ENCODE results near the gene ZNF536.

The ZNF536 gene

GRCh38 chr19:30336290-30336689, 35.9 kb upstream of the ZNF536 start:
- H3K27ac ChIP-seq = no peak overlapping the region
- TF ChIP-seq ZFX (IDR thresholded peaks at IDR 0.05; ENCODE audit: borderline replicate concordance) = no peak
- no peak for TF ChIP-seq CTCF (IDR thresholded peaks at IDR 0.05)

- no peak overlapping the region for H3K27ac ChIP-seq
- TF ChIP-seq CTCF (IDR thresholded peaks at IDR 0.05) (no peak), ZFX (IDR thresholded peaks at IDR 0.05; ENCODE audit: borderline replicate concordance) (no peak)
Observed at GRCh38 chr19:30338041-30338456, 34.1 kb upstream of the ZNF536 start.

DNA sequence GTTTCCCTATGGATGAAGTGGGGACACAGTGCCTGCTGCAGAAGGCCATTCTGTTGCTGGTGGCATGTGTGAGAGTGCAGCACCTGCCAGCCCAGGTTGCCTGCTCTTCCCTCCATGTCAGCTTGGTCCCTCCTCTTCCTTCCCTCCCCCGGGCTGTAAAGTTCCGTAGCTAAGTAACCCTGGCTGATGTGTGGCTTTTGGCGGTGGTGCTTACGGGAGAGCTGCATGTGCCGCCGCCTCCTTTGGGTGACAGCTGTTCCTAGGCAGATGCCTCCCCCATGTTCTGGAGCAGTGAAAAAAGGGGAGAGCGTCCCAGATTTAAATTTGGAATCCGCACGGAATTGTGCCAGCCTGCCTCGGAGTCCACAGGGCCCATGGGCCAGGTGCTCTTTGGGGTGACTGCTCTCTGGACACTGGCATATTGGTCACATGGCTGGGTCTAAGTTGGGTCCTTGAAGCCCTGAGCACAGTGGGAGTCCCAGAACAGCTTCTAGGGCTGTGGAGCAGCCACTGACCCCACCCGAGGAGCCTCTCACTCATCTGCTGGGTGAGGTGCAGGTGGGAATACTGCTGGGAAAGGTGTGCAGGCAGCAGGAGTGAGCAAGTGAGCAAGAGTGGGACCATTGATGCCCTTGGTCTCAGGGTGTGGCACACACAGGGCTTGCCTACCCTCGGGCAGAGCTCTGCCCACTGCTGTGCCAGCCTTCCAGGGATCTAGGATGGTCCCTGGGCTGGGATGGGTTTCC, 33.1 kb upstream of the ZNF536 start:
- TF ChIP-seq CTCF (IDR thresholded peaks at IDR 0.05) = no peak
- no peak for TF ChIP-seq ZFX (IDR thresholded peaks at IDR 0.05; ENCODE audit: borderline replicate concordance)
- no peak overlapping the region for H3K27ac ChIP-seq

DNA sequence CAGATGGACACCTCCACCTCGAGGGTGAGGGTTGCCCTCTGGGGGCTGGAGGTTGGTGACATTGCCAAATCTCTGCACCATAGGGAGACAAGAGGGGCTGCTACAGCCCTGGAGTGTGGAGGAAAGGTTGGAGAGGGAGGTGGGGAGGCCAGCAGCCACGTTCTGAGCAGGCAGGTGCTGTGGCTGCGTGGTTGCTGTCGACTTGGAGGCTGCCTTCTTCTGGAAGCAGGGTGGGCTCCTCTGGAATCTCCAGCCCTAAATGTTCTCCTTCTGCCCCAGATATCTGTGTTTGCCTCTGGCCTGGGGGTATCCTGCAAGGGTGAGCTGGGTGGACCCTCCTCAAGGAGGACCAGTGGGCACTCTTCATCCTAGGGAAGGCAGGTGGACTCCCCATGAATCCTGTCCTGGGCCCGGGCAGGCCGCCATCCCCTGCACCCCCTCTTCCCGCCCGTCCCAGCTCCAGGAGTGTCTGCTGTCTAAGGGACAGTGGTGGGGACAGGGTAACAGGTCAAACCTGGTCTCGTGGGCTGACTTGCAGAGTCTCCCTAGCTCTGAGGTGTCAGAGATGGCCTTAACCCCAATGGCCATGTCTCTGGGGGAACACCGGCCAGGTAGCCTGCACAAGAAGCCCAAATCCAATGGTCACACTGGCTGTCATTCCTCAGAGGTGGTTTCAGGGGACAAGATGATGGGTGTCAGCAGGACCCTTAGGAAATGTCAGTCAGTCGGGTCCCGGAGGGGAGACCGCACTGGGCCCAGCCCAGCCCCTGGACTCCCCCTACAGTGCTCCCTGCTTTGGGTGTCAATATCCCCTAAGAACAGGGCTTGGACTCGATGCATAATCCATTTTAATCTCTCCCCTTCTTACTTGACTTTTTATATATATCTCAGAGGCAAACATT, 32.3 kb upstream of the ZNF536 start:
- no peak for TF ChIP-seq ZFX (IDR thresholded peaks at IDR 0.05; ENCODE audit: borderline replicate concordance)
- TF ChIP-seq CTCF (IDR thresholded peaks at IDR 0.05) = no peak
- H3K27ac ChIP-seq = no peak overlapping the region

- no peak for TF ChIP-seq ZFX (IDR thresholded peaks at IDR 0.05; ENCODE audit: borderline replicate concordance)
- no peak for TF ChIP-seq CTCF (IDR thresholded peaks at IDR 0.05)
Observed at GRCh38 chr19:30340771-30341561, 31.2 kb upstream of the ZNF536 start.

DNA sequence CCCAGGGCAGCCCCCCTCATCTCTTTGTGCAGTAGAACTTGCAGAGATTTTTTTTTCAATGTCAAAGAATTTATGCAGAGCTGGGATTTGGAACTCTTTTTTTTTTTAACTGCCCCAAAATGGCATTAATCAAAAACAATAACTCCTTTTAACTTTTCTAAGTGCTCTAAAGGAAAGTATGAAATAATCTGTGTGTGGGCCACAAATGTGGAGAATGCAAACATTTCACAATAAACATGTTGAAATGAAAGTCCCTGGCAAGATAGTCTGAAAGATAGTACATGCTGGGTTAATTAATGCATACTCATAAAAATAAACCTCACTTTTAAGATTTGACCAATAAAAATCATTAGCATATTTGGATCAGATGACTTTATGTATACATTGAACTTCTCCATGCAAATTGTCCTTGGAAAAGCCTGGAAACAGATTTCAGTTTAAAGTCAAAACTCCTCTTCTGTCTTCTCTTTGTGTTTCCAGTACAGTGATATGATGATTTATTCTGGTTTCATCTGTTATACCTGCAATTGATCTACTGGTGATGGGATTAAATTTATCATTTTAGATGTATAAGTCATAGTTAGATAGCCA, 30.5 kb upstream of the ZNF536 start:
- no peak overlapping the region for H3K27ac ChIP-seq
- TF ChIP-seq CTCF (IDR thresholded peaks at IDR 0.05) (no peak), ZFX (IDR thresholded peaks at IDR 0.05; ENCODE audit: borderline replicate concordance) (no peak)

More at GRCh38 chr19:30340771-30341561, 31.2 kb upstream of the ZNF536 start:
- H3K27ac ChIP-seq = no peak overlapping the region
